Measurements from ENCODE around the gene ROM1.
A peak's percentile ranks its signal among the peaks of the same experiment; 100 is the strongest.

GRCh38 chr11:62612366-62613290, at the start of gene ROM1, which contains the start of gene EML3:
- TF ChIP-seq CTCF (IDR thresholded peaks at IDR 0.05; ENCODE audit: insufficient read depth, low read length, poor library complexity, severe bottlenecking) = peak; percentile 98
- no peak for TF ChIP-seq EZH2phosphoT487 (conservative IDR thresholded peaks at IDR 0.05; ENCODE audit: low read length)

Data from SU-DHL-6 (cell line).